Body of pancreas (tissue), 4 donors: Measurements from ENCODE around the gene FHOD3.

ENCODE experiments used
- POLR2A ChIP-seq, 3 donors: fragments of 450-650 bp; IDR thresholded peaks; one replicate each; pipeline ENCODE4 v1.6.1; 2016; ENCODE audit warnings: antibody characterized with exemption in 3 of 3, mild to moderate bottlenecking in 2 of 3
- TF ChIP-seq, protein P1 (sequence below), 7 experiments: fragments of 450-650 bp in 4 of 7; fragments of 200-600 bp in 3 of 7; sonication (generic) in 3 of 7; IDR thresholded peaks; one replicate each; pipeline ENCODE4 v1.5.1; 2016 to 2019; ENCODE audit warnings: antibody characterized with exemption in 7 of 7

GRCh38 chr18:36391426-36392145 is 94.1 kb downstream of the FHOD3 start:
- TF ChIP-seq, protein P1, sequence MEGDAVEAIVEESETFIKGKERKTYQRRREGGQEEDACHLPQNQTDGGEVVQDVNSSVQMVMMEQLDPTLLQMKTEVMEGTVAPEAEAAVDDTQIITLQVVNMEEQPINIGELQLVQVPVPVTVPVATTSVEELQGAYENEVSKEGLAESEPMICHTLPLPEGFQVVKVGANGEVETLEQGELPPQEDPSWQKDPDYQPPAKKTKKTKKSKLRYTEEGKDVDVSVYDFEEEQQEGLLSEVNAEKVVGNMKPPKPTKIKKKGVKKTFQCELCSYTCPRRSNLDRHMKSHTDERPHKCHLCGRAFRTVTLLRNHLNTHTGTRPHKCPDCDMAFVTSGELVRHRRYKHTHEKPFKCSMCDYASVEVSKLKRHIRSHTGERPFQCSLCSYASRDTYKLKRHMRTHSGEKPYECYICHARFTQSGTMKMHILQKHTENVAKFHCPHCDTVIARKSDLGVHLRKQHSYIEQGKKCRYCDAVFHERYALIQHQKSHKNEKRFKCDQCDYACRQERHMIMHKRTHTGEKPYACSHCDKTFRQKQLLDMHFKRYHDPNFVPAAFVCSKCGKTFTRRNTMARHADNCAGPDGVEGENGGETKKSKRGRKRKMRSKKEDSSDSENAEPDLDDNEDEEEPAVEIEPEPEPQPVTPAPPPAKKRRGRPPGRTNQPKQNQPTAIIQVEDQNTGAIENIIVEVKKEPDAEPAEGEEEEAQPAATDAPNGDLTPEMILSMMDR (IDR thresholded peaks at IDR 0.05), result no peak
- TF ChIP-seq POLR2A (IDR thresholded peaks at IDR 0.05), result no peak
